Kidney epithelial cell (primary cell): ENCODE results near the gene CFL2. TPM values are rescaled to one million over a fixed set of nuclear protein-coding genes. Genes with fewer than 3 reads are reported as not detected.

Experiments used
- DNase-seq: peaks from one replicate; pipeline ENCODE4 v3.0.0-alpha.2; 2010; ENCODE audit warnings: low read depth
- H3K27me3 ChIP-seq: 2 replicates; pipeline ENCODE4 v1.6.0; 2011; ENCODE audit warnings: low read length; ENCODE audit not compliant: control insufficient read depth, insufficient read depth
- H3K36me3 ChIP-seq: 2 replicates; pipeline ENCODE4 v1.5.1; 2011; ENCODE audit warnings: low read length; ENCODE audit not compliant: control insufficient read depth, insufficient read depth
- H3K4me3 ChIP-seq: 2 replicates; pipeline ENCODE4 v1.5.1; 2011; ENCODE audit warnings: low read depth, mild to moderate bottlenecking, control low read depth, low read length
- total RNA-seq: library from RNA; depleted of rRNA; stranded (reverse); fragments of >200 nt; gene quantifications from 2 replicates; pipeline ENCODE4 v1.2.3, GENCODE V29; 2015
- TF ChIP-seq, protein P1 (sequence below): IDR thresholded peaks from 2 replicates; pipeline ENCODE4 v1.5.1; 2011; ENCODE audit warnings: mild to moderate bottlenecking, moderate library complexity, low read length, control low read depth, inconsistent platforms; ENCODE audit not compliant: insufficient read depth, poor library complexity, severe bottlenecking

CFL2 gene
- total RNA-seq = 32.4 and 34.0 TPM in 2 replicates

DNA sequence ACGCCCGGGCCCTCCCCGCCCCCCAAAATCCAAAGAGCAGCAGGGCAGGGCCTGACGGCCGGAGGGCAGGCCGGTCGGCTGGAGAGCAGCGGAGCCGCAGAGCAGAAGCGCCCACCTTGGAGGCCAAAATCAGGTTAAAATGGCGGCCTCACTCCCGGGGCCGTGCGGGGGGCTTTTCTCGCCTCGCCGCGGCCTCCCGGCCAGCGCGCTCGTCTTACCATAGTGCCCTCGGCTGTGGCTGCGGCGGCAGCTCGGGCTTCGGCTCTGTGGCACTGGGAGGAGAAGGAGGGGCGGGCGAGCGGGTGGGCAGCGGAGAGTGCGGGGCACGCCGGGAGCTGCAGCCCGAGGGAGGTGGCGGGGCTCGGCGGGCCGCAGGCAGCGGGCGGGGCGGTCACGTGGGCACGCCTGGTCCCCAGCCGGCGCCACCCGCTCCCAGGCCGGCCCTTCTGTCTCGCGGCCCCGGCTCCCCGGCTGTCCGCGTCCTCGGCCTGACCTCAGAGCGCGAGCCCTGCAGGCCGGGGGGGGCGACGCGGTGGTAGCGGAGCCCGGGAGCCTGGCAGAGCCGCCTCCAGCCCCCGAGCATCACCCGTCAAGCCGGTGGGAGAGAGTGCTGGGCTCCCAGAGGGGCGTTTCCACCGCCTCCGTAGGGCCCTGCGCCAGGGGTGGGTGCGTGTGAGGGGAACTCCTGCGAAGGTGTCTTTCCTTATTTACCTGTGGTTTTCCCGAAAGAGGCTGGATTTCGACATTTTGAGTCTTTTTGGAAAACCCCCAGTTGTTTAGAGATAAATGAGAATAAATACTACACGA, at the start of gene CFL2:
Gene CFL2, minus strand, starts transcription at position 274 of the 807 bp plus-strand sequence. Its CDS starts 53 bp downstream, at position 221.
- TF ChIP-seq, protein P1, sequence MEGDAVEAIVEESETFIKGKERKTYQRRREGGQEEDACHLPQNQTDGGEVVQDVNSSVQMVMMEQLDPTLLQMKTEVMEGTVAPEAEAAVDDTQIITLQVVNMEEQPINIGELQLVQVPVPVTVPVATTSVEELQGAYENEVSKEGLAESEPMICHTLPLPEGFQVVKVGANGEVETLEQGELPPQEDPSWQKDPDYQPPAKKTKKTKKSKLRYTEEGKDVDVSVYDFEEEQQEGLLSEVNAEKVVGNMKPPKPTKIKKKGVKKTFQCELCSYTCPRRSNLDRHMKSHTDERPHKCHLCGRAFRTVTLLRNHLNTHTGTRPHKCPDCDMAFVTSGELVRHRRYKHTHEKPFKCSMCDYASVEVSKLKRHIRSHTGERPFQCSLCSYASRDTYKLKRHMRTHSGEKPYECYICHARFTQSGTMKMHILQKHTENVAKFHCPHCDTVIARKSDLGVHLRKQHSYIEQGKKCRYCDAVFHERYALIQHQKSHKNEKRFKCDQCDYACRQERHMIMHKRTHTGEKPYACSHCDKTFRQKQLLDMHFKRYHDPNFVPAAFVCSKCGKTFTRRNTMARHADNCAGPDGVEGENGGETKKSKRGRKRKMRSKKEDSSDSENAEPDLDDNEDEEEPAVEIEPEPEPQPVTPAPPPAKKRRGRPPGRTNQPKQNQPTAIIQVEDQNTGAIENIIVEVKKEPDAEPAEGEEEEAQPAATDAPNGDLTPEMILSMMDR = no peak
- no peak for DNase-seq
- Histone ChIP-seq H3K27me3 (no peaks in the 10 kb centered on the region), H3K4me3 (peak within 1 kb of the TSS; percentile 90), H3K36me3 (no peaks in the 10 kb centered on the region)

GRCh38 chr14:34755215-34755614, 40.8 kb upstream of the CFL2 start:
- H3K27me3 ChIP-seq = no peaks in the 10 kb centered on the region
- no peak overlapping the region for H3K4me3 ChIP-seq
- no peaks in the 10 kb centered on the region for H3K36me3 ChIP-seq
- TF ChIP-seq, protein P1 = no peak
- DNase-seq = no peak

- TF ChIP-seq, protein P1 = no peak
- Histone ChIP-seq H3K27me3 (no peaks in the 10 kb centered on the region), H3K4me3 (no peak overlapping the region), H3K36me3 (no peaks in the 10 kb centered on the region)
- DNase-seq = no peak
These were observed 40.3 kb upstream of the CFL2 start for GRCh38 chr14:34754687-34755086.

- TF ChIP-seq, protein P1 = no peak
- H3K27me3 ChIP-seq = no peaks in the 10 kb centered on the region
- no peaks in the 10 kb centered on the region for H3K36me3 ChIP-seq
- H3K4me3 ChIP-seq = no peak overlapping the region
- peak; percentile 43 for DNase-seq
These were observed 36.3 kb upstream of the CFL2 start for GRCh38 chr14:34750670-34751069.

DNA sequence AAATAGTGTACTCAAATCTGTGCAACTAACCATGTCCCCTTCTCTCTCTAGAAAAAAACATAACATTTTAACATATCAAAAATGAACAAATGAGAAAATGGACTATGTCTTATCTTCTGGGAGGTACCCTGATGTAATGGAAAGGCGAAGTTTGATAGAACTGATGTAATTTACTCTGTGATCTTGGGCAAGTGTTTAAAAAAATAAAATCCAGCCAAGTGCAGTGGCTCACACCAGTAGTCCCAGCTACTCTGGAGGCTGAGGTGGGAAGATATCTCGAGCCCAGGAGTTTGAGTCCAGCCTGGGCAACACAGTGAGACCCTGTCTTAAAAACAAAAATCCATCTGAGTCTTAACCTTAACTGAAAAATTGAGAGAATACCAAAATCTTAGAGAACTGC, 35.8 kb upstream of the CFL2 start:
- Histone ChIP-seq H3K4me3 (no peak overlapping the region), H3K27me3 (no peaks in the 10 kb centered on the region), H3K36me3 (no peaks in the 10 kb centered on the region)
- TF ChIP-seq, protein P1 = no peak
- DNase-seq = no peak

DNA sequence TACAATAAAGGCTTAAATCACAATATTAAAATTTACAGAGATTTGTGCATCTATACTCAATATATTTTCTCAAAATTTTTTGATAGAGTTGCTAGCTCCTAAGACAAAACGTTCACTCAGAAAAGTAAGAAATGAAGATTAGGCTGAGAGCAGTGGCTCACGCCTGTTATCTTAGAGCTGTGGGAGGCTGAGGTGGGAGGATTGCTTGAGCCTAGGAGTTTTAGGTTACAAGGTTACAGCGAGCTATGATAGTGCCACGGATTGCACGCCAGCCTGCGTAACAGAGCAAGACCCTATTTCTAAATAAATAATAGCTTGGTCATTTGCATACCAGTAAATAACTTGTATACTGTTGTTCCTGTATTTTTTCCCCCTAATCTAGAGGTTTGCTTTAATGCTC, 35.0 kb upstream of the CFL2 start:
- no peaks in the 10 kb centered on the region for H3K36me3 ChIP-seq
- H3K27me3 ChIP-seq = no peaks in the 10 kb centered on the region
- no peak for DNase-seq
- TF ChIP-seq, protein P1 = no peak
- no peak overlapping the region for H3K4me3 ChIP-seq
